Heart left ventricle (tissue), 13 donors: Measurements from ENCODE around the gene RFESD.
"Not testable (repeated sequence)": the region's sequence is repeated elsewhere in the genome, so short reads cannot be mapped to it uniquely, and the experiment has no call there.

Experiments
- CTCF ChIP-seq, 12 donors: fragments of 200-600 bp; sonication (generic) in 4 of 12; IDR thresholded peaks; one replicate each; pipeline versions ENCODE4 v1.5.0 to v1.8.0; 2018 to 2022; ENCODE audit warnings: antibody characterized with exemption in 12 of 12, mild to moderate bottlenecking in 5 of 12
- POLR2A ChIP-seq, 2 donors: fragments of 450-650 bp; IDR thresholded peaks; one replicate each; pipeline ENCODE4 v1.6.1; 2017; ENCODE audit warnings: antibody characterized with exemption in 2 of 2, mild to moderate bottlenecking in 2 of 2, moderate library complexity in 2 of 2
- donor health status: ischemic (EF 13 %, LVEDD 7.1; RV severe dilation, severe dysfunction).
- donor health status: DM: no; HTN: yes; CAD: no.
- donor health status: DM: no; HTN: no; CAD: no.
- donor health status: ischemic (EF 25% LVEDD 6.9; RV normal size, moderate dysfunction).
- donor health status: ischemic (EF 25% LVEDD 5.7; RV mildly dilated, moderate dysfunction).
- donor health status: ischemic (EF 35%, LVEDD 5.7; RV mildly dilated, moderate dysfunction).
- donor health status: nonischemic (EF 11% LVEDD 7.7; RV severe dilation, severe dysfunction).
- donor health status: DM: yes; HTN: yes; CAD: no.
- donor health status: PGD.
- donor health status: ischemic (EF 29% LVEDD 5.4; RV normal size, mild dysfunction).
- donor health status: nonischemic (EF 23%, LVEDD 6.1; RV moderate dilation, normal function).

- not testable (repeated sequence) for TF ChIP-seq CTCF, POLR2A (IDR thresholded peaks at IDR 0.05)
These were observed 380 bp upstream of the RFESD start for GRCh38 chr5:95646226-95646568.
